Measurements from ENCODE around the gene COX6B2.

COX6B2 gene

DNA sequence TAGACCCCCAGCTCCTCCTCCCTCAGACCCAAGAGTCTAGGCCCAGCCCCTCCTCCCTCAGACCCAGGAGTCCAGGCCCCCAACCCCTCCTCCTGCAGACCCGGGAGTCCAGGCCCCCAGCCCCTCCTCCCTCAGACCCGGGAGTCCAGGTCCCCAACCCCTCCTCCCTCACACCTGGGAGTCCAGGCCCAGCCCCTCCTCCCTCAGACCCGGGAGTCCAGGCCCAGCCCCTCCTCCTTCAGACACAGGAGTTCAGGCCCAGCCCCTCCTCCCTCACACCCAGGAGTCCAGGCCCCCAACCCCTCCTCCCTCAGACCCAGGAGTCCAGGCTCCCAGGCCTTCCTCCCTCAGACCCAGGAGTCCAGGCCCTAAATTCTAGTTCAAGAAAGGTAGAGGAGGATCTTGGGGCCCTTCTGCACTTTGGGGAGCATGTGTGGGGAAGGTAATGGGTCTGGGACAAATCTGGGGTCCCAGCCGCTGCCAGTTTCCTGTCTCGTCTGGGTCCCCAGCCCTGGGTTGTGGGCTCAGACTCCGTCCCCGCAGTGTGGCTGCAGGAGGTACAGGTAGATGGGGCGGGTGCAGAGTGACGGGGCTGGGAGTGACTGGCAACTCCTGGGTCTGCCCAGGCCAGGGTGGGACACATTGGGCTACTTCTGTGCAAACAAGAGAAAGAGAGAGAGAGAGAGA lies 18.9 kb upstream of the COX6B2 start:
- no peaks in the 10 kb centered on the region for H3K9me3 Mint-ChIP-seq
- peaks cover 19% of the 10 kb centered on the region for H3K4me1 Mint-ChIP-seq (ENCODE audit: low read depth)
- no peaks in the 10 kb centered on the region for H3K36me3 Mint-ChIP-seq (ENCODE audit: low read depth)
- H3K27me3 Mint-ChIP-seq = peaks cover 86% of the 10 kb centered on the region
- intact Hi-C loops (cut with micrococcal nuclease) = no loop called here
- H3K27ac Mint-ChIP-seq = no peak overlapping the region
- no peak overlapping the region for H3K4me3 Mint-ChIP-seq

DNA sequence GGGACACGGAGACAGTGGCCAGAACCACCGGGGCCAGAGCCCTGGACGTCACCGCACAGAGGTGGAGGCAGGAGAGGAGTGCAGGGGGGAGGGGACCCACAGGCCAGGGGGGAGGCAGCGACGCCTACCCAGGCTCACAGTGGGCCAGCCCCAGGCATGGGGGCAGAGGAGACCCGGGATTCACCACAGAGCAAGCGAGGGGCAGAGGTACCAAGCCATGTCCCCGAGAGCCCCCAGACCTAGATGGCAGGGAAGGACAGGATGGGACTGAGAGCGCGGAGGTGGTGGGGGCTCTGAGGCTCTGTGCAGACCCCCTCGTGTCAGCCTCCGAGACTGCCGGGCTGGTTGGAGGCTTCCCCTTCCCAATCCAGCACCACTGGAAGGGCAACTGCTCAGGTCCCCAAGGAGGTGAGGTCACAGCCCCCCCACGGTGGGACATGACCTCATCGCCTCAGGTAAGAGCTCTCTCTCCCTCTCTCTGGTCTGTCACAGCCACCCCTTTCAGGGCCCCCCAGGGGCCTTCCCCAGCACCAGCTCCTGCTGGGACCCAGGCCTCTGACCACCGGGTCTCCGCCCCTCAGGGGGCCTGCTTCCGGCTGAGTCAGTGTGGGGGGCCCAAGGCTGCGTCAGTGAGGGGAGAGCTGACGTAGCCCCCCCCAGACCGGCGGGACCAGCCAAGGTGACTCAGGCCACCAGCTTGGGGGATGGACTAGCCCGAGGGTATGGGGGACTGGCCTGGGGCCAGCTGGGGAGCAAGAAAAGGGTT lies 18.0 kb upstream of the COX6B2 start:
- Mint-ChIP-seq H3K27me3 (peaks cover 86% of the 10 kb centered on the region), H3K36me3 (ENCODE audit: low read depth) (no peaks in the 10 kb centered on the region), H3K4me1 (ENCODE audit: low read depth) (peaks cover 19% of the 10 kb centered on the region), H3K9me3 (no peaks in the 10 kb centered on the region), H3K4me3 (no peak overlapping the region), H3K27ac (no peak overlapping the region)
- intact Hi-C loops (cut with micrococcal nuclease) = no loop called here

DNA sequence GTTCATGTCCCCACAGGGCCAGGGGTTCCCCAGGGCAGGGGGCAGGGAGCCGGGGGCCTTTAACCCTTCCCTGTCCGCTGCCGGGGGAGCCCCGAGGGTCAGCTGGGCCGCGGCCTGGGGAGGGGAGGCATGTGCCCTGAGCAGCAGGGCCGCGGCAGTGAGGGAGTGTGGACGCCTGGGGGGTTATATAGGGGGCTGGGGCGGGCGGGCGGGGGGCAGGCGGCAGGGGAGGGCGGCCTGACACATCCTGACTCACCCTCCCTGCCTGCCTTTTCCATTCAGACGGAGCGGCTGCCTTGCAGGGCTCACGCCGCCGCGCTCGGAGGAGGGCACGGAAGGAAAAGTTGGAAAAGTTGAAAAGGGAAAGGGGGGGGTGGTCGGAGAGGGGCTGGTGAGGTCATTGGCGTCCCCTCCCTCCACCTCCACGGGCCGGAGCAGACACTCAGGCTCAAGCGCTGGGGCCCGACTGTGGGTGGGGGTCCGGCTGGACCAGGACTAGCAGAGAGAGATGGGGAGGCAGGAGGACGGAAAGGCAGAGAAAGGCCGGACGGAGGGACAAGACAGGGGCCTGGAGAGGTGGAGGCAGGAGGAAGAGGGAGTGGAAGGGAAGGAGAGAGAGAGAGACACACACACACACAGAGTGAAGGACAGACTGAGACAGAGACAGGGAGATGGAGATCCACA lies 15.9 kb upstream of the COX6B2 start, which contains the start of gene IL11:
TSS of gene IL11 (minus strand) at position 159 of the 684 bp plus-strand sequence. CDS start at position 6, 153 bp downstream.
- Mint-ChIP-seq H3K27ac (peak within 1 kb of the TSS; percentile 59), H3K4me1 (ENCODE audit: low read depth) (peaks cover 11% of the 10 kb centered on the region), H3K9me3 (no peaks in the 10 kb centered on the region), H3K4me3 (peak within 1 kb of the TSS; percentile 68), H3K27me3 (peaks cover 75% of the 10 kb centered on the region), H3K36me3 (ENCODE audit: low read depth) (no peaks in the 10 kb centered on the region)
- intact Hi-C loops (cut with micrococcal nuclease) = no loop called here

GRCh38 chr19:55369653-55370304 lies 15.3 kb upstream of the COX6B2 start:
- Mint-ChIP-seq H3K9me3 (no peaks in the 10 kb centered on the region), H3K27ac (peak overlapping the region; percentile 59), H3K36me3 (ENCODE audit: low read depth) (no peaks in the 10 kb centered on the region), H3K27me3 (peaks cover 76% of the 10 kb centered on the region), H3K4me3 (peak overlapping the region; percentile 68), H3K4me1 (ENCODE audit: low read depth) (peaks cover 11% of the 10 kb centered on the region)
- intact Hi-C loops (cut with micrococcal nuclease) = no loop called here

DNA sequence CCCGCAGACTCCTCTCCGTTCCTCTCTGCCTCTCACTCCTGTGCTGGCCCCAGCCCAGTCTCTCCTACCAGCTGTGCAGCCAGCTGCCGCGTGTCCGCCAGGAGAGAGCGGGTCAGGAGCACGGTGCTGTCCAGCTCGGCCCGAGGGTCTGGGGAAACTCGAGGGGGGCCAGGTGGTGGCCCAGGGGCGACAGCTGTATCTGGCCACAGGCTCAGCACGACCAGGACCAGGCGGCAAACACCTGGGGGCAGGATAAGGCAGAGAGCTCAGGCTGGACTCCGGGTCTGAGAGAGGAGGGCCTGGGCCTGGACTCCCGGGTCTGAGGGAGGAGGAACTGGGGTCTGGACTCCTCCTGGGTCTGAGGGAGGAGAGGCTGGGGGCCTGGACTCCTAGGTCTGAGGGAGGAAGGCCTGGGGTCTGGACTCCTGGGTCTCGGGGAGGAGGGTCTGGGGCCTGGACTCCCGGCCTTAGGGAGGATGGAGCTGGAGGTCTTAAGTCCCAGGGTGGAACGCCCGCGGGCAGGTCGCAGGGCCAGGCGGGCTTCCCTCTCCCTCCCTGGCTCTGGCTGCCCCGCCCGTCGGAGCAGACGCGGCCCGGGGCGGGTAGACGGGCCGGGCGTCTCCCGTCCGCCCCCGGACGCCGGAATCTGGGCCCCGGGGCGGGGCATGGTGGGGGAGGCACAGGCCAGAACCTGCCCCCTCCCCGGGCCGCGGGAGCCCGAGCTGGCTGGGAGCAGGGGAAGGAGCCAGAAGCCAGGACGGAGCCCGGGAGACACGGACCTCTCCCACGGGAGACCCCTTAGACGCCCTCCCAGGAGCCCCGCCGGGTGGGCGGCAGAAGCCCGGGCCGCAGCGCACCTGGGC lies 14.4 kb upstream of the COX6B2 start:
- H3K27me3 Mint-ChIP-seq = peaks cover 72% of the 10 kb centered on the region
- H3K36me3 Mint-ChIP-seq (ENCODE audit: low read depth) = no peaks in the 10 kb centered on the region
- intact Hi-C loops (cut with micrococcal nuclease) = no loop called here
- H3K9me3 Mint-ChIP-seq = no peaks in the 10 kb centered on the region
- H3K4me1 Mint-ChIP-seq (ENCODE audit: low read depth) = peaks cover 11% of the 10 kb centered on the region
- no peak overlapping the region for H3K27ac Mint-ChIP-seq
- H3K4me3 Mint-ChIP-seq = peak overlapping the region; percentile 59

- Mint-ChIP-seq H3K27ac (no peak overlapping the region), H3K36me3 (ENCODE audit: low read depth) (no peaks in the 10 kb centered on the region), H3K27me3 (peaks cover 66% of the 10 kb centered on the region), H3K4me3 (no peak overlapping the region), H3K4me1 (ENCODE audit: low read depth) (peaks cover 11% of the 10 kb centered on the region), H3K9me3 (no peaks in the 10 kb centered on the region)
- intact Hi-C loops (cut with micrococcal nuclease) = no loop called here
These were observed 13.6 kb upstream of the COX6B2 start for GRCh38 chr19:55368106-55368505.

DNA sequence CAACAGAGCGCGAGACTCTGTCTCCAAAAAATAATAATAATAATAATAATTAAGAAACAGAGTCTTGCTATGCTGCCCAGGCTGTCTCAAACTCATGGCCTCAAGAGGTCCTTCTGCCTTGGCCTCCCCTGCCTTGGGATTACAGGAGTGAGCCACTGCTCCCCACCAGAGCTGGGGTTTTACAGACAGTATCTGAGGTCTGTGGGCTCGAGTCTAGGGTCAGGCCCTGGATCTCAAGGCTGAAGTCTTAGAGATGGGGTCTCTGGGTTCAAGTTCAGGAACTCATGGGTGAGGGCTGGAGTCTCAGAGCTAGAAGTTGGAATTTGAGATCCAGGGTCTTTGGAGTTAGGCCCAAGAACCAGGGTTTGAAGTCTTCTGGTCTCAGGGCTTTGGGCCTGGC lies 12.3 kb upstream of the COX6B2 start:
- no peaks in the 10 kb centered on the region for H3K9me3 Mint-ChIP-seq
- no peaks in the 10 kb centered on the region for H3K36me3 Mint-ChIP-seq (ENCODE audit: low read depth)
- H3K27ac Mint-ChIP-seq = no peak overlapping the region
- peaks cover 11% of the 10 kb centered on the region for H3K4me1 Mint-ChIP-seq (ENCODE audit: low read depth)
- intact Hi-C loops (cut with micrococcal nuclease) = no loop called here
- H3K4me3 Mint-ChIP-seq = no peak overlapping the region
- peaks cover 55% of the 10 kb centered on the region for H3K27me3 Mint-ChIP-seq

GRCh38 chr19:55365964-55366363 lies 11.4 kb upstream of the COX6B2 start:
- Mint-ChIP-seq H3K27ac (no peak overlapping the region), H3K27me3 (peaks cover 47% of the 10 kb centered on the region), H3K4me1 (ENCODE audit: low read depth) (peaks cover 11% of the 10 kb centered on the region), H3K4me3 (no peak overlapping the region), H3K9me3 (no peaks in the 10 kb centered on the region), H3K36me3 (ENCODE audit: low read depth) (no peaks in the 10 kb centered on the region)
- intact Hi-C loops (cut with micrococcal nuclease) = no loop called here

GRCh38 chr19:55365245-55365644 lies 10.7 kb upstream of the COX6B2 start:
- H3K4me3 Mint-ChIP-seq = no peak overlapping the region
- no peak overlapping the region for H3K27ac Mint-ChIP-seq
- H3K27me3 Mint-ChIP-seq = peaks cover 41% of the 10 kb centered on the region
- H3K4me1 Mint-ChIP-seq (ENCODE audit: low read depth) = peaks cover 11% of the 10 kb centered on the region
- no peaks in the 10 kb centered on the region for H3K36me3 Mint-ChIP-seq (ENCODE audit: low read depth)
- intact Hi-C loops (cut with micrococcal nuclease) = no loop called here
- no peaks in the 10 kb centered on the region for H3K9me3 Mint-ChIP-seq

GRCh38 chr19:55362990-55363716 lies 8.6 kb upstream of the COX6B2 start, which contains the start of gene GARIN5B:
TSS of gene GARIN5B (minus strand) at chr19:55363260. CDS start at chr19:55363066, 194 bp downstream.
- Mint-ChIP-seq H3K9me3 (no peaks in the 10 kb centered on the region), H3K27me3 (peaks cover 32% of the 10 kb centered on the region), H3K27ac (no peak within 1 kb of the TSS), H3K4me3 (no peak within 1 kb of the TSS), H3K36me3 (ENCODE audit: low read depth) (no peaks in the 10 kb centered on the region), H3K4me1 (ENCODE audit: low read depth) (no peaks in the 10 kb centered on the region)
- intact Hi-C loops (cut with micrococcal nuclease) = no loop called here

DNA sequence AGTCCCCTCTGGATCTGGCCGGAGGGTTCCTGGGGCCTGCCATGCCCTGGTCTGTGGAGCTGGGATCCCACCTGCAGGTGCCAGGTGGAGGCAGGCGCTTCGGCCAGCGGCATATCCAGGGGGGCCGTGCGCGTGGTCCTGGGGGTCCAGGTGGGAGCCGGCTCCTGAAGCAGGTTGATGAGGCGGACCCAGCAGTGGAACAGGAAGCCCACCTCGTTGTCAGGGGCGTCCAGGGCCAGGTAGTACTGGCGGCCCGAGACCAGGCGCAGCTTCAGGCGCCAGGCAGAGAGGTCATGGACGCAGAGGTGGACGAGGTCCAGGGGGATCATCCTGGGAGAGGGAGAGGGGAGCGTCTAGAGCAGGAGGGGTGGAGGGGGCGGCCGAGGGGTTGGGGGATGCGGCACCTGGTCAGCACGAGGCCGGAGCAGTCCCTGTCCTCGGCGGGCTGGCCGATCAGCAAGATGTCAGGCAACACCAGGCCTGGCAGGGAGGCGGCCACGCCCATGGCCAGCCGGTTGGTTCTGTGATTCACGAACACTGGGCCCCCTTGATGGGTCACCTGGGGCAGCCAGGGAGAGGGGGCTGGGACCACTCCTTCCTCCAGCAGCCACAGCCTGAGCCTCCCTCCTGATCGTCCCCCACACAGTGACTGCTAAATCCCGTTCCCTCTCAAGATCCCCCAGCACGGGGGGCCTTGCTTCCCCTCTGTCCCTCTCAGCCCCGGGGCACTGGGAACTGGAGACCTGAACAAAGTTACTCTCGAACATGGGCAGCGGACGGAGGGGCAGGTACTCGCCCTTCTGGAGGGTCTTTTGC lies 7.9 kb upstream of the COX6B2 start:
- intact Hi-C loops (cut with micrococcal nuclease) = no loop called here
- no peaks in the 10 kb centered on the region for H3K4me1 Mint-ChIP-seq (ENCODE audit: low read depth)
- no peak overlapping the region for H3K4me3 Mint-ChIP-seq
- no peaks in the 10 kb centered on the region for H3K9me3 Mint-ChIP-seq
- no peak overlapping the region for H3K27ac Mint-ChIP-seq
- no peaks in the 10 kb centered on the region for H3K36me3 Mint-ChIP-seq (ENCODE audit: low read depth)
- H3K27me3 Mint-ChIP-seq = peaks cover 32% of the 10 kb centered on the region

DNA sequence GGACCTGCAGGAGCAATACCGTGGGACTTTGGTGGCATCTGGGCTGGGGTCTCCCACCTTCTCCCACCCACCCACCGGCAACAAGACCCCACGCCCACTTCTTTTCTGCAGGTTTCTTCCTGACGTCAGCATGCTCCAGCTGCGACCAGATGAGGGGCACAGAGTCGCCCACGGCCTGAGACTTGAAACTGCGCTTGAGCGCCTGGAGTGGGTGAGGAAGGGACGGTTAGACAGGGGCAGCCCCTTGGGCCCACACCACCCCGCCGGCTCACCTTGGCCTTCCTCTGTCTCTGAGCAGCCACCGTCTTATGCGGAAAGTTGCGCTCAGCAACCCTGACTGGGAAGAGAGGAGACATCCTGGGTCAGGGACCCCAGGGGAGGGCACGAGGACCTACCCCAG lies 6.4 kb upstream of the COX6B2 start:
- Mint-ChIP-seq H3K27me3 (peaks cover 40% of the 10 kb centered on the region), H3K27ac (no peak overlapping the region), H3K4me3 (no peak overlapping the region), H3K4me1 (ENCODE audit: low read depth) (no peaks in the 10 kb centered on the region), H3K36me3 (ENCODE audit: low read depth) (no peaks in the 10 kb centered on the region), H3K9me3 (no peaks in the 10 kb centered on the region)
- intact Hi-C loops (cut with micrococcal nuclease) = no loop called here
